ENCODE results near the gene ACSS3. TPM values are rescaled to one million over a fixed set of nuclear protein-coding genes. Genes with fewer than 3 reads are reported as not detected.

Gene ACSS3
- total and polyA plus RNA-seq, 4 donors = 18.2 to 94.3 (median 32.5) TPM

DNA sequence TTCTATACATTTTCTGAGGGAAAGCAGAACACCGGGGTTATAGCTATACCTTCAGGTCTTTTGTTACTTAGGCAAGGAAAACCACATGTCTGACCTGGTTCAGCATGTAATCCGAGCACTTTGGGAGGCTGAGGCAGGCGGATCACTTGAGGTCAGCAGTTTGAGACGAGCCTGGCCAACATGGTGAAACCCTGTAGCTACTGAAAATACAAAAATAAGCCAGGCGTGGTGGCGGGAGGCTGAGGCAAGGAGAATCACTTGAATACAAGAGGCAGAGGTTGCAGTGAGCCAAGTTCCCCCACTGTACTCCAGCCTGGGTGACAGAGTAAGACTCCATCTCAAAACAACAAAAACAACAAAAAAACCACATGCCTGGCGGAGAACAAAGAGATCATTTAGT lies 177.6 kb downstream of the ACSS3 start:
- 93% methylated on average over 7 of the region's 7 CpGs for WGBS
- Histone ChIP-seq H3K4me3 (ENCODE audit: low read depth in 1 of 3, low read length in 3 of 3) (no peak overlapping the region), H3K9me3 (ENCODE audit: control insufficient read depth in 4 of 4, low read length in 3 of 4) (no peaks in the 10 kb centered on the region), H3K27me3 (ENCODE audit: control insufficient read depth in 4 of 4, insufficient read depth in 4 of 4, low read length in 3 of 4) (no peaks in the 10 kb centered on the region), H3K4me1 (ENCODE audit: control insufficient read depth in 4 of 4, insufficient read depth in 4 of 4, low read length in 3 of 4) (peaks cover 0 to 4% (median 0%) of the 10 kb centered on the region in 4 donors), H3K27ac (ENCODE audit: low read depth in 1 of 2, low read length in 2 of 2) (no peak overlapping the region), H3K9ac (ENCODE audit: low read depth in 1 of 2, low read length in 2 of 2) (no peak overlapping the region), H3K36me3 (ENCODE audit: control insufficient read depth in 4 of 4, insufficient read depth in 3 of 4, low read depth in 1 of 4, low read length in 3 of 4) (peaks cover 0 to 1% (median 0%) of the 10 kb centered on the region in 4 donors)
- no peak for TF ChIP-seq SP1 (IDR thresholded peaks at IDR 0.05)
- TF ChIP-seq, protein P1, sequence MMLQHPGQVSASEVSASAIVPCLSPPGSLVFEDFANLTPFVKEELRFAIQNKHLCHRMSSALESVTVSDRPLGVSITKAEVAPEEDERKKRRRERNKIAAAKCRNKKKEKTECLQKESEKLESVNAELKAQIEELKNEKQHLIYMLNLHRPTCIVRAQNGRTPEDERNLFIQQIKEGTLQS (IDR thresholded peaks at IDR 0.05) = no peak
- no peak for TF ChIP-seq EGR1 (IDR thresholded peaks at IDR 0.05; ENCODE audit: low read depth in 2 of 2)
- no peak for TF ChIP-seq NR2F2 (IDR thresholded peaks at IDR 0.05)
- no peak for TF ChIP-seq JUND (IDR thresholded peaks at IDR 0.05)
- TF ChIP-seq RAD21 (IDR thresholded peaks at IDR 0.05) = no peak
- no peak for TF ChIP-seq FOXA2 (IDR thresholded peaks at IDR 0.05)
- no peak for TF ChIP-seq HNF4G (IDR thresholded peaks at IDR 0.05)
- TF ChIP-seq FOXA1 (IDR thresholded peaks at IDR 0.05) = no peak
- no peak for TF ChIP-seq TAF1 (conservative IDR thresholded peaks at IDR 0.05)
- TF ChIP-seq RXRA (IDR thresholded peaks at IDR 0.05) = no peak
- TF ChIP-seq, protein P2, sequence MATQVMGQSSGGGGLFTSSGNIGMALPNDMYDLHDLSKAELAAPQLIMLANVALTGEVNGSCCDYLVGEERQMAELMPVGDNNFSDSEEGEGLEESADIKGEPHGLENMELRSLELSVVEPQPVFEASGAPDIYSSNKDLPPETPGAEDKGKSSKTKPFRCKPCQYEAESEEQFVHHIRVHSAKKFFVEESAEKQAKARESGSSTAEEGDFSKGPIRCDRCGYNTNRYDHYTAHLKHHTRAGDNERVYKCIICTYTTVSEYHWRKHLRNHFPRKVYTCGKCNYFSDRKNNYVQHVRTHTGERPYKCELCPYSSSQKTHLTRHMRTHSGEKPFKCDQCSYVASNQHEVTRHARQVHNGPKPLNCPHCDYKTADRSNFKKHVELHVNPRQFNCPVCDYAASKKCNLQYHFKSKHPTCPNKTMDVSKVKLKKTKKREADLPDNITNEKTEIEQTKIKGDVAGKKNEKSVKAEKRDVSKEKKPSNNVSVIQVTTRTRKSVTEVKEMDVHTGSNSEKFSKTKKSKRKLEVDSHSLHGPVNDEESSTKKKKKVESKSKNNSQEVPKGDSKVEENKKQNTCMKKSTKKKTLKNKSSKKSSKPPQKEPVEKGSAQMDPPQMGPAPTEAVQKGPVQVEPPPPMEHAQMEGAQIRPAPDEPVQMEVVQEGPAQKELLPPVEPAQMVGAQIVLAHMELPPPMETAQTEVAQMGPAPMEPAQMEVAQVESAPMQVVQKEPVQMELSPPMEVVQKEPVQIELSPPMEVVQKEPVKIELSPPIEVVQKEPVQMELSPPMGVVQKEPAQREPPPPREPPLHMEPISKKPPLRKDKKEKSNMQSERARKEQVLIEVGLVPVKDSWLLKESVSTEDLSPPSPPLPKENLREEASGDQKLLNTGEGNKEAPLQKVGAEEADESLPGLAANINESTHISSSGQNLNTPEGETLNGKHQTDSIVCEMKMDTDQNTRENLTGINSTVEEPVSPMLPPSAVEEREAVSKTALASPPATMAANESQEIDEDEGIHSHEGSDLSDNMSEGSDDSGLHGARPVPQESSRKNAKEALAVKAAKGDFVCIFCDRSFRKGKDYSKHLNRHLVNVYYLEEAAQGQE (IDR thresholded peaks at IDR 0.05) = no peak
- TF ChIP-seq, protein P3, sequence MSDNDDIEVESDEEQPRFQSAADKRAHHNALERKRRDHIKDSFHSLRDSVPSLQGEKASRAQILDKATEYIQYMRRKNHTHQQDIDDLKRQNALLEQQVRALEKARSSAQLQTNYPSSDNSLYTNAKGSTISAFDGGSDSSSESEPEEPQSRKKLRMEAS (IDR thresholded peaks at IDR 0.05) = no peak
- no peak for DNase-seq (ENCODE audit: low spot score)

DNA sequence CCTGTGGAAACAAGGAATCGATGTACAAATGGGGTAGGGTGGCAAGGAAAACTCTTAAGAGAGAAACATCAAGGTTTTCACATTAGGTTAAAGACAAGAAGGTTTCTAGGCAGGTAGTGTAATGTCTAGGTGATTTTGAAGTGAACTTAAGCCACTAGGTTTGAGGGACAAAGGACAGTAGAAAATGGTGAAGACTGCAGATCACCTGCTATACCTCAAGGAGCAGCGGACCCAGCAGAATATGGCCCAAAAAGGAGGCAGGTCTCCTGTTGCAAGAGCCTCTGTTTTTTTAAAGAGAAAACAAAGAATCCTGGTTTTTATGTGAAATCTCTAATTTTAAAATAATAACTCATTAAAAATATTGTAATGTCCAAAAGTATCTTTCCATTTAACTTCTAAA lies 178.1 kb downstream of the ACSS3 start:
- peaks cover 0 to 1% (median 0%) of the 10 kb centered on the region in 4 donors for H3K36me3 ChIP-seq (ENCODE audit: control insufficient read depth in 4 of 4, insufficient read depth in 3 of 4, low read depth in 1 of 4, low read length in 3 of 4)
- no peak for DNase-seq (ENCODE audit: low spot score)
- peaks cover 0 to 4% (median 0%) of the 10 kb centered on the region in 4 donors for H3K4me1 ChIP-seq (ENCODE audit: control insufficient read depth in 4 of 4, insufficient read depth in 4 of 4, low read length in 3 of 4)
- no peak for TF ChIP-seq RAD21 (IDR thresholded peaks at IDR 0.05)
- TF ChIP-seq, protein P1 (IDR thresholded peaks at IDR 0.05) = no peak
- TF ChIP-seq HNF4G (IDR thresholded peaks at IDR 0.05) = no peak
- no peak for TF ChIP-seq TAF1 (conservative IDR thresholded peaks at IDR 0.05)
- TF ChIP-seq GABPA (IDR thresholded peaks at IDR 0.05 in 1 of 2, conservative IDR thresholded peaks at IDR 0.05 in 1 of 2) = no peak
- no peak for TF ChIP-seq NR2F2 (IDR thresholded peaks at IDR 0.05)
- TF ChIP-seq, protein P4, sequence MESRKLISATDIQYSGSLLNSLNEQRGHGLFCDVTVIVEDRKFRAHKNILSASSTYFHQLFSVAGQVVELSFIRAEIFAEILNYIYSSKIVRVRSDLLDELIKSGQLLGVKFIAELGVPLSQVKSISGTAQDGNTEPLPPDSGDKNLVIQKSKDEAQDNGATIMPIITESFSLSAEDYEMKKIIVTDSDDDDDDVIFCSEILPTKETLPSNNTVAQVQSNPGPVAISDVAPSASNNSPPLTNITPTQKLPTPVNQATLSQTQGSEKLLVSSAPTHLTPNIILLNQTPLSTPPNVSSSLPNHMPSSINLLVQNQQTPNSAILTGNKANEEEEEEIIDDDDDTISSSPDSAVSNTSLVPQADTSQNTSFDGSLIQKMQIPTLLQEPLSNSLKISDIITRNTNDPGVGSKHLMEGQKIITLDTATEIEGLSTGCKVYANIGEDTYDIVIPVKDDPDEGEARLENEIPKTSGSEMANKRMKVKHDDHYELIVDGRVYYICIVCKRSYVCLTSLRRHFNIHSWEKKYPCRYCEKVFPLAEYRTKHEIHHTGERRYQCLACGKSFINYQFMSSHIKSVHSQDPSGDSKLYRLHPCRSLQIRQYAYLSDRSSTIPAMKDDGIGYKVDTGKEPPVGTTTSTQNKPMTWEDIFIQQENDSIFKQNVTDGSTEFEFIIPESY (IDR thresholded peaks at IDR 0.05) = no peak
- no peak for TF ChIP-seq RXRA (IDR thresholded peaks at IDR 0.05)
- no peak for TF ChIP-seq SP1 (IDR thresholded peaks at IDR 0.05)
- TF ChIP-seq, protein P5, sequence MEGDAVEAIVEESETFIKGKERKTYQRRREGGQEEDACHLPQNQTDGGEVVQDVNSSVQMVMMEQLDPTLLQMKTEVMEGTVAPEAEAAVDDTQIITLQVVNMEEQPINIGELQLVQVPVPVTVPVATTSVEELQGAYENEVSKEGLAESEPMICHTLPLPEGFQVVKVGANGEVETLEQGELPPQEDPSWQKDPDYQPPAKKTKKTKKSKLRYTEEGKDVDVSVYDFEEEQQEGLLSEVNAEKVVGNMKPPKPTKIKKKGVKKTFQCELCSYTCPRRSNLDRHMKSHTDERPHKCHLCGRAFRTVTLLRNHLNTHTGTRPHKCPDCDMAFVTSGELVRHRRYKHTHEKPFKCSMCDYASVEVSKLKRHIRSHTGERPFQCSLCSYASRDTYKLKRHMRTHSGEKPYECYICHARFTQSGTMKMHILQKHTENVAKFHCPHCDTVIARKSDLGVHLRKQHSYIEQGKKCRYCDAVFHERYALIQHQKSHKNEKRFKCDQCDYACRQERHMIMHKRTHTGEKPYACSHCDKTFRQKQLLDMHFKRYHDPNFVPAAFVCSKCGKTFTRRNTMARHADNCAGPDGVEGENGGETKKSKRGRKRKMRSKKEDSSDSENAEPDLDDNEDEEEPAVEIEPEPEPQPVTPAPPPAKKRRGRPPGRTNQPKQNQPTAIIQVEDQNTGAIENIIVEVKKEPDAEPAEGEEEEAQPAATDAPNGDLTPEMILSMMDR (IDR thresholded peaks at IDR 0.05; ENCODE audit: low read depth, low read length, missing input control) = no peak
- TF ChIP-seq, protein P3 (IDR thresholded peaks at IDR 0.05) = no peak
- H3K27ac ChIP-seq (ENCODE audit: low read depth in 1 of 2, low read length in 2 of 2) = no peak overlapping the region
- H3K4me3 ChIP-seq (ENCODE audit: low read depth in 1 of 3, low read length in 3 of 3) = no peak overlapping the region
- H3K9ac ChIP-seq (ENCODE audit: low read depth in 1 of 2, low read length in 2 of 2) = no peak overlapping the region
- H3K27me3 ChIP-seq (ENCODE audit: control insufficient read depth in 4 of 4, insufficient read depth in 4 of 4, low read length in 3 of 4) = no peaks in the 10 kb centered on the region
- H3K9me3 ChIP-seq (ENCODE audit: control insufficient read depth in 4 of 4, low read length in 3 of 4) = no peaks in the 10 kb centered on the region
- WGBS = 92% methylated on average over 2 of the region's 2 CpGs

Measured in liver (tissue), 9 donors.